HepG2 (cell line): Measurements from ENCODE around the gene TPRN. TPM values are rescaled to one million over a fixed set of nuclear protein-coding genes. Genes with fewer than 3 reads are reported as not detected.

Experiments used
- AKNA ChIP-seq: sonication (generic); formaldehyde crosslinking; IDR thresholded peaks from 2 replicates; pipeline ENCODE4 v1.4.0; 2020; ENCODE audit warnings: missing genetic modification reagents, borderline replicate concordance
- FOXA1 ChIP-seq, 2 experiments: fragments of 450-650 bp in 1 of 2; sonication (generic) in 1 of 2; formaldehyde crosslinking in 1 of 2; IDR thresholded peaks; 2 replicates each; pipeline versions ENCODE4 v1.4.0 to v1.6.1; 2016 to 2020; ENCODE audit warnings: missing genetic modification reagents in 1 of 2
- HDAC1 ChIP-seq: sonication (generic); formaldehyde crosslinking; IDR thresholded peaks from 2 replicates; pipeline ENCODE4 v1.5.1; 2020; ENCODE audit warnings: mild to moderate bottlenecking, missing genetic modification reagents
- NCOR1 ChIP-seq: fragments of 200-600 bp; sonication (generic); IDR thresholded peaks from 2 replicates; pipeline ENCODE4 v1.7.0; 2017; ENCODE audit warnings: antibody characterized with exemption, low read length, borderline replicate concordance
- RCOR2 ChIP-seq: IDR thresholded peaks from 2 replicates; pipeline ENCODE4 v1.6.1; 2016; ENCODE audit warnings: missing biosample characterization, missing genetic modification reagents
- SMYD3 ChIP-seq: sonication (generic); formaldehyde crosslinking; IDR thresholded peaks from 2 replicates; pipeline ENCODE4 v1.8.1; 2023; ENCODE audit warnings: mild to moderate bottlenecking, missing genetic modification reagents
- ZNF180 ChIP-seq: sonication (generic); formaldehyde crosslinking; IDR thresholded peaks from 2 replicates; pipeline ENCODE4 v1.4.0; 2020; ENCODE audit warnings: low read depth, missing genetic modification reagents, borderline replicate concordance
- ZNF451 ChIP-seq: sonication (generic); formaldehyde crosslinking; IDR thresholded peaks from 2 replicates; pipeline ENCODE4 v1.5.0; 2020; ENCODE audit warnings: mild to moderate bottlenecking, missing genetic modification reagents
- ZNF670 ChIP-seq: sonication (generic); formaldehyde crosslinking; IDR thresholded peaks from 2 replicates; pipeline ENCODE4 v1.8.0; 2022; ENCODE audit warnings: mild to moderate bottlenecking, missing genetic modification reagents, borderline replicate concordance
- ZSCAN20 ChIP-seq: sonication (generic); formaldehyde crosslinking; IDR thresholded peaks from 2 replicates; pipeline ENCODE4 v1.4.0; 2020; ENCODE audit warnings: missing genetic modification reagents, mild to moderate bottlenecking, borderline replicate concordance
- polyA plus RNA-seq, 8 experiments: library from polyadenylated mRNA; depleted of rRNA in 3 of 8; stranded (reverse) in 7 of 8; unstranded in 1 of 8; fragments of >200 nt; fragmentation: Illumina TruSeq in 4 of 8; extraction: Trizol in 4 of 8; gene quantifications; 2 replicates each; pipeline versions ENCODE4 v1.2.1 to v1.2.3, GENCODE V29; 2011 to 2016; ENCODE audit warnings: low read depth in 4 of 8, missing spikeins in 1 of 8, mixed read lengths in 1 of 8; ENCODE audit not compliant: insufficient read depth in 1 of 8
- total RNA-seq, 5 experiments: library from RNA; depleted of rRNA; stranded (reverse); fragments of >200 nt; fragmentation: Illumina TruSeq; extraction: Trizol; gene quantifications; 2 replicates each; pipeline ENCODE4 v1.2.3, GENCODE V29; 2016; ENCODE audit warnings: low read depth in 1 of 5
- TF ChIP-seq, protein P1 (sequence below): sonication (generic); formaldehyde crosslinking; IDR thresholded peaks from 2 replicates; pipeline ENCODE4 v1.5.1; 2020; ENCODE audit warnings: mild to moderate bottlenecking, missing genetic modification reagents, moderate library complexity
- TF ChIP-seq, protein P2 (sequence below): sonication (generic); formaldehyde crosslinking; IDR thresholded peaks from 2 replicates; pipeline ENCODE4 v1.4.0; 2020; ENCODE audit warnings: low read depth, mild to moderate bottlenecking, missing genetic modification reagents
- TF ChIP-seq, protein P3 (sequence below): IDR thresholded peaks from 2 replicates; pipeline ENCODE4 v1.6.1; 2018; ENCODE audit warnings: missing genetic modification reagents, mild to moderate bottlenecking, missing compliant biosample characterization
- TF ChIP-seq, protein P4 (sequence below): sonication (generic); formaldehyde crosslinking; conservative IDR thresholded peaks from 2 replicates; pipeline ENCODE4 v1.8.1; 2023; ENCODE audit warnings: missing genetic modification reagents

Gene TPRN
- total and polyA plus RNA-seq, 2 of the 13 experiments (the other 11 are each of a cell fraction or from before 2014, with no cell fraction given), result 10.1 to 19.2 TPM

GRCh38 chr9:137188490-137189296 lies 11.8 kb downstream of the TPRN start, which contains the start of the genes ANAPC2 and SSNA1 (continued):
- TF ChIP-seq, protein P1, sequence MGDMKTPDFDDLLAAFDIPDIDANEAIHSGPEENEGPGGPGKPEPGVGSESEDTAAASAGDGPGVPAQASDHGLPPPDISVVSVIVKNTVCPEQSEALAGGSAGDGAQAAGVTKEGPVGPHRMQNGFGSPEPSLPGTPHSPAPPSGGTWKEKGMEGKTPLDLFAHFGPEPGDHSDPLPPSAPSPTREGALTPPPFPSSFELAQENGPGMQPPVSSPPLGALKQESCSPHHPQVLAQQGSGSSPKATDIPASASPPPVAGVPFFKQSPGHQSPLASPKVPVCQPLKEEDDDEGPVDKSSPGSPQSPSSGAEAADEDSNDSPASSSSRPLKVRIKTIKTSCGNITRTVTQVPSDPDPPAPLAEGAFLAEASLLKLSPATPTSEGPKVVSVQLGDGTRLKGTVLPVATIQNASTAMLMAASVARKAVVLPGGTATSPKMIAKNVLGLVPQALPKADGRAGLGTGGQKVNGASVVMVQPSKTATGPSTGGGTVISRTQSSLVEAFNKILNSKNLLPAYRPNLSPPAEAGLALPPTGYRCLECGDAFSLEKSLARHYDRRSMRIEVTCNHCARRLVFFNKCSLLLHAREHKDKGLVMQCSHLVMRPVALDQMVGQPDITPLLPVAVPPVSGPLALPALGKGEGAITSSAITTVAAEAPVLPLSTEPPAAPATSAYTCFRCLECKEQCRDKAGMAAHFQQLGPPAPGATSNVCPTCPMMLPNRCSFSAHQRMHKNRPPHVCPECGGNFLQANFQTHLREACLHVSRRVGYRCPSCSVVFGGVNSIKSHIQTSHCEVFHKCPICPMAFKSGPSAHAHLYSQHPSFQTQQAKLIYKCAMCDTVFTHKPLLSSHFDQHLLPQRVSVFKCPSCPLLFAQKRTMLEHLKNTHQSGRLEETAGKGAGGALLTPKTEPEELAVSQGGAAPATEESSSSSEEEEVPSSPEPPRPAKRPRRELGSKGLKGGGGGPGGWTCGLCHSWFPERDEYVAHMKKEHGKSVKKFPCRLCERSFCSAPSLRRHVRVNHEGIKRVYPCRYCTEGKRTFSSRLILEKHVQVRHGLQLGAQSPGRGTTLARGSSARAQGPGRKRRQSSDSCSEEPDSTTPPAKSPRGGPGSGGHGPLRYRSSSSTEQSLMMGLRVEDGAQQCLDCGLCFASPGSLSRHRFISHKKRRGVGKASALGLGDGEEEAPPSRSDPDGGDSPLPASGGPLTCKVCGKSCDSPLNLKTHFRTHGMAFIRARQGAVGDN (CRISPR knock-in tag), result peak; percentile 81
- no peak for TF ChIP-seq RCOR2 (CRISPR knock-in tag)
- TF ChIP-seq FOXA1 (IDR thresholded peaks at IDR 0.05), result no peak
- TF ChIP-seq FOXA1 (CRISPR knock-in tag; IDR thresholded peaks at IDR 0.05), result peak; percentile 77
- TF ChIP-seq SMYD3 (CRISPR knock-in tag), result no peak
- TF ChIP-seq, protein P2, sequence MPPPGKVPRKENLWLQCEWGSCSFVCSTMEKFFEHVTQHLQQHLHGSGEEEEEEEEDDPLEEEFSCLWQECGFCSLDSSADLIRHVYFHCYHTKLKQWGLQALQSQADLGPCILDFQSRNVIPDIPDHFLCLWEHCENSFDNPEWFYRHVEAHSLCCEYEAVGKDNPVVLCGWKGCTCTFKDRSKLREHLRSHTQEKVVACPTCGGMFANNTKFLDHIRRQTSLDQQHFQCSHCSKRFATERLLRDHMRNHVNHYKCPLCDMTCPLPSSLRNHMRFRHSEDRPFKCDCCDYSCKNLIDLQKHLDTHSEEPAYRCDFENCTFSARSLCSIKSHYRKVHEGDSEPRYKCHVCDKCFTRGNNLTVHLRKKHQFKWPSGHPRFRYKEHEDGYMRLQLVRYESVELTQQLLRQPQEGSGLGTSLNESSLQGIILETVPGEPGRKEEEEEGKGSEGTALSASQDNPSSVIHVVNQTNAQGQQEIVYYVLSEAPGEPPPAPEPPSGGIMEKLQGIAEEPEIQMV (CRISPR knock-in tag), result no peak; the same call in 1 of the 2 replicates
- TF ChIP-seq NCOR1, result no peak; the same call in 1 of the 2 replicates
- TF ChIP-seq, protein P3, sequence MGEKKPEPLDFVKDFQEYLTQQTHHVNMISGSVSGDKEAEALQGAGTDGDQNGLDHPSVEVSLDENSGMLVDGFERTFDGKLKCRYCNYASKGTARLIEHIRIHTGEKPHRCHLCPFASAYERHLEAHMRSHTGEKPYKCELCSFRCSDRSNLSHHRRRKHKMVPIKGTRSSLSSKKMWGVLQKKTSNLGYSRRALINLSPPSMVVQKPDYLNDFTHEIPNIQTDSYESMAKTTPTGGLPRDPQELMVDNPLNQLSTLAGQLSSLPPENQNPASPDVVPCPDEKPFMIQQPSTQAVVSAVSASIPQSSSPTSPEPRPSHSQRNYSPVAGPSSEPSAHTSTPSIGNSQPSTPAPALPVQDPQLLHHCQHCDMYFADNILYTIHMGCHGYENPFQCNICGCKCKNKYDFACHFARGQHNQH (CRISPR knock-in tag), result peak; percentile 71
- TF ChIP-seq ZSCAN20 (CRISPR knock-in tag), result peak; percentile 74; the same call in 1 of the 2 replicates
- TF ChIP-seq AKNA (CRISPR knock-in tag), result no peak
- peak; percentile 90 for TF ChIP-seq ZNF670 (CRISPR knock-in tag)
- TF ChIP-seq ZNF451 (CRISPR knock-in tag), result peak; percentile 89
- TF ChIP-seq ZNF180 (CRISPR knock-in tag), result no peak; the same call in 1 of the 2 replicates
- TF ChIP-seq, protein P4, sequence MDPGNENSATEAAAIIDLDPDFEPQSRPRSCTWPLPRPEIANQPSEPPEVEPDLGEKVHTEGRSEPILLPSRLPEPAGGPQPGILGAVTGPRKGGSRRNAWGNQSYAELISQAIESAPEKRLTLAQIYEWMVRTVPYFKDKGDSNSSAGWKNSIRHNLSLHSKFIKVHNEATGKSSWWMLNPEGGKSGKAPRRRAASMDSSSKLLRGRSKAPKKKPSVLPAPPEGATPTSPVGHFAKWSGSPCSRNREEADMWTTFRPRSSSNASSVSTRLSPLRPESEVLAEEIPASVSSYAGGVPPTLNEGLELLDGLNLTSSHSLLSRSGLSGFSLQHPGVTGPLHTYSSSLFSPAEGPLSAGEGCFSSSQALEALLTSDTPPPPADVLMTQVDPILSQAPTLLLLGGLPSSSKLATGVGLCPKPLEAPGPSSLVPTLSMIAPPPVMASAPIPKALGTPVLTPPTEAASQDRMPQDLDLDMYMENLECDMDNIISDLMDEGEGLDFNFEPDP (CRISPR knock-in tag), result no peak
- peak; percentile 100 for TF ChIP-seq HDAC1 (CRISPR knock-in tag)
